Activated CD4-positive, alpha-beta T cell treated with anti-CD3 and anti-CD28 coated beads, Interleukin-2, amount 50 U/mL, for 48 hours (primary cell): ENCODE measurements around the gene HMG20B.
A peak's percentile ranks its signal among the peaks of the same experiment; 100 is the strongest.

Source experiments
- DNase-seq, 2 experiments: peaks; one replicate each; pipeline ENCODE4 v3.0.0-alpha.2; 2020

Gene HMG20B

GRCh38 chr19:3537438-3538240 is 35.1 kb upstream of the HMG20B start:
- DNase-seq, result no peak

GRCh38 chr19:3538258-3538929 is 34.4 kb upstream of the HMG20B start:
- no peak for DNase-seq

- DNase-seq, result no peak
Measured at GRCh38 chr19:3538965-3539755, 33.6 kb upstream of the HMG20B start, which contains the start of gene TEKTIP1. TSS of gene TEKTIP1 (plus strand) at chr19:3539174. CDS start at chr19:3539178, 4 bp downstream.

- DNase-seq, result no peak
Measured at GRCh38 chr19:3539756-3540118, 33.0 kb upstream of the HMG20B start.

GRCh38 chr19:3543150-3544057 is 29.3 kb upstream of the HMG20B start:
- DNase-seq, result no peak

GRCh38 chr19:3544058-3544376 is 28.7 kb upstream of the HMG20B start:
- DNase-seq, result no peak

- peak; percentile 90 to 91 for DNase-seq
Measured at GRCh38 chr19:3544742-3545668, 27.7 kb upstream of the HMG20B start.

GRCh38 chr19:3545669-3546034 is 27.1 kb upstream of the HMG20B start:
- DNase-seq, result no peak

GRCh38 chr19:3546119-3546518 is 26.6 kb upstream of the HMG20B start:
- no peak for DNase-seq

GRCh38 chr19:3547301-3547731 is 25.4 kb upstream of the HMG20B start:
- peak; percentile 42 to 52 for DNase-seq

- no peak for DNase-seq
Measured at GRCh38 chr19:3547767-3548282, 24.9 kb upstream of the HMG20B start.

GRCh38 chr19:3548606-3549005 is 24.1 kb upstream of the HMG20B start:
- no peak for DNase-seq

- DNase-seq, result no peak
Measured at GRCh38 chr19:3549816-3550215, 22.9 kb upstream of the HMG20B start.

- no peak for DNase-seq
Measured at GRCh38 chr19:3550947-3551791, 21.6 kb upstream of the HMG20B start.

- no peak for DNase-seq
Measured at GRCh38 chr19:3551792-3552095, 21.0 kb upstream of the HMG20B start.

- peak in 1 of 2 experiments; percentile 38 for DNase-seq
Measured at GRCh38 chr19:3554254-3555083, 18.3 kb upstream of the HMG20B start.

- DNase-seq, result no peak
Measured at GRCh38 chr19:3555653-3556422, 16.9 kb upstream of the HMG20B start.

- no peak for DNase-seq
Measured at GRCh38 chr19:3556423-3556977, 16.2 kb upstream of the HMG20B start.
